Gastrocnemius medialis (tissue), 4 donors: ENCODE measurements around the gene ENO4. TPM values are rescaled to one million over a fixed set of nuclear protein-coding genes. Genes with fewer than 3 reads are reported as not detected.

Experiments used
- ATAC-seq, 2 donors: fragments of 150-250 bp; one replicate each; pipeline ENCODE4 v1.9.1; 2016
- DNase-seq, 2 donors: peaks; one replicate each; pipeline ENCODE4 v3.0.0-alpha.2; 2019
- H3K27ac ChIP-seq, 4 donors: fragments of 200-600 bp; sonication (generic); 1 replicate in 1 of 4; 2 replicates in 3 of 4; pipeline ENCODE4 v1.5.1; 2016 to 2018; ENCODE audit warnings: mild to moderate bottlenecking in 2 of 4, moderate library complexity in 1 of 4
- H3K27me3 ChIP-seq, 3 donors: fragments of 200-600 bp; sonication (generic) in 2 of 3; 1 replicate in 1 of 3; 2 replicates in 2 of 3; pipeline versions ENCODE4 v1.5.1 to v1.6.0; 2016 to 2019; ENCODE audit warnings: mild to moderate bottlenecking in 1 of 3, moderate library complexity in 1 of 3
- H3K36me3 ChIP-seq, 2 donors: fragments of 200-600 bp; sonication (generic) in 1 of 2; one replicate each; pipeline ENCODE4 v1.5.1; 2017 to 2018
- H3K4me1 ChIP-seq, 2 donors: fragments of 200-600 bp; sonication (generic) in 1 of 2; one replicate each; pipeline ENCODE4 v1.5.1; 2016 to 2017; ENCODE audit warnings: mild to moderate bottlenecking in 2 of 2
- H3K4me3 ChIP-seq, 4 donors: fragments of 200-600 bp; sonication (generic) in 3 of 4; 1 replicate in 1 of 4; 2 replicates in 3 of 4; pipeline ENCODE4 v1.5.1; 2016 to 2019; ENCODE audit warnings: mild to moderate bottlenecking in 2 of 4
- H3K9me3 ChIP-seq, 3 donors: fragments of 200-600 bp; sonication (generic) in 2 of 3; 1 replicate in 1 of 3; 2 replicates in 2 of 3; pipeline ENCODE4 v1.5.1; 2016 to 2019
- CTCF ChIP-seq, 5 experiments: fragments of 450-650 bp in 3 of 5; fragments of 200-600 bp in 2 of 5; sonication (generic) in 2 of 5; IDR thresholded peaks in 4 of 5; conservative IDR thresholded peaks in 1 of 5; 1 replicate in 4 of 5; 2 replicates in 1 of 5; pipeline ENCODE4 v1.5.1; 2016 to 2019; ENCODE audit warnings: antibody characterized with exemption in 5 of 5, mild to moderate bottlenecking in 3 of 5, moderate library complexity in 3 of 5
- POLR2A ChIP-seq, 2 donors: fragments of 450-650 bp; IDR thresholded peaks; one replicate each; pipeline ENCODE4 v1.6.1; 2017; ENCODE audit warnings: antibody characterized with exemption in 2 of 2, mild to moderate bottlenecking in 2 of 2, moderate library complexity in 2 of 2
- in situ Hi-C, 4 donors: fragments of 200-750 bp; cut with MboI; loops; one replicate each; pipeline versions ENCODE4 v1.15.0 to v1.8.0; 2017; ENCODE audit warnings: low sequenced_read_pairs in 4 of 4
- intact Hi-C: fragments of 100-400 bp; cut with DNase I; formaldehyde crosslinking; loops from one replicate; pipeline ENCODE4 v1.15.1; 2023; ENCODE audit warnings: low total_unique reads
- total RNA-seq, 4 donors: library from RNA; depleted of rRNA; stranded (reverse); fragments of >200 nt; gene quantifications; one replicate each; pipeline versions ENCODE4 v1.1.0 to v1.2.3, GENCODE V29; 2016

ENO4 gene
- total RNA-seq, 4 donors from 2014 or later: not detected

- no peak for DNase-seq
- ATAC-seq: no peak
- Histone ChIP-seq H3K9me3 (no peaks in the 10 kb centered on the region), H3K4me3 (no peak overlapping the region), H3K27ac (no peak overlapping the region), H3K4me1 (no peaks in the 10 kb centered on the region), H3K36me3 (no peaks in the 10 kb centered on the region), H3K27me3 (no peaks in the 10 kb centered on the region)
- intact Hi-C loops: no loop called here
- in situ Hi-C loops: no loop called here
- TF ChIP-seq POLR2A (IDR thresholded peaks at IDR 0.05): no peak
- no peak for TF ChIP-seq CTCF (IDR thresholded peaks at IDR 0.05 in 4 of 5, conservative IDR thresholded peaks at IDR 0.05 in 1 of 5)
These were observed 69.9 kb downstream of the ENO4 start for GRCh38 chr10:116919164-116919563.

- intact Hi-C loops (no loop called here), in situ Hi-C loops (no loop called here)
- Histone ChIP-seq H3K36me3 (no peaks in the 10 kb centered on the region), H3K4me3 (no peak overlapping the region), H3K9me3 (no peaks in the 10 kb centered on the region), H3K27me3 (no peaks in the 10 kb centered on the region), H3K4me1 (no peaks in the 10 kb centered on the region), H3K27ac (no peak overlapping the region)
- TF ChIP-seq POLR2A (IDR thresholded peaks at IDR 0.05) (no peak), CTCF (IDR thresholded peaks at IDR 0.05 in 4 of 5, conservative IDR thresholded peaks at IDR 0.05 in 1 of 5) (no peak)
- ATAC-seq (no peak), DNase-seq (no peak)
These were observed 70.4 kb downstream of the ENO4 start for GRCh38 chr10:116919706-116920105.

GRCh38 chr10:116925056-116925455 is 75.8 kb downstream of the ENO4 start:
- Histone ChIP-seq H3K9me3 (no peaks in the 10 kb centered on the region), H3K36me3 (no peaks in the 10 kb centered on the region), H3K4me1 (no peaks in the 10 kb centered on the region), H3K4me3 (no peak overlapping the region), H3K27ac (no peak overlapping the region), H3K27me3 (no peaks in the 10 kb centered on the region)
- intact Hi-C loops: no loop called here
- TF ChIP-seq POLR2A (IDR thresholded peaks at IDR 0.05): no peak
- no peak for TF ChIP-seq CTCF (IDR thresholded peaks at IDR 0.05 in 4 of 5, conservative IDR thresholded peaks at IDR 0.05 in 1 of 5)
- ATAC-seq: no peak
- in situ Hi-C loops: no loop called here
- no peak for DNase-seq

- Histone ChIP-seq H3K4me3 (no peak overlapping the region), H3K9me3 (no peaks in the 10 kb centered on the region), H3K27ac (no peak overlapping the region), H3K4me1 (no peaks in the 10 kb centered on the region), H3K27me3 (no peaks in the 10 kb centered on the region), H3K36me3 (no peaks in the 10 kb centered on the region)
- in situ Hi-C loops: no loop called here
- TF ChIP-seq CTCF (IDR thresholded peaks at IDR 0.05 in 4 of 5, conservative IDR thresholded peaks at IDR 0.05 in 1 of 5): no peak
- TF ChIP-seq POLR2A (IDR thresholded peaks at IDR 0.05): no peak
- intact Hi-C loops: no loop called here
- ATAC-seq (no peak), DNase-seq (no peak)
These were observed 77.1 kb downstream of the ENO4 start for GRCh38 chr10:116926426-116926825.

GRCh38 chr10:116931806-116932205 is 82.5 kb downstream of the ENO4 start:
- Histone ChIP-seq H3K36me3 (no peaks in the 10 kb centered on the region), H3K27ac (no peak overlapping the region), H3K4me1 (no peaks in the 10 kb centered on the region), H3K9me3 (no peaks in the 10 kb centered on the region), H3K4me3 (no peak overlapping the region), H3K27me3 (no peaks in the 10 kb centered on the region)
- no peak for DNase-seq
- intact Hi-C loops: no loop called here
- in situ Hi-C loops: no loop called here
- no peak for ATAC-seq
- TF ChIP-seq CTCF (IDR thresholded peaks at IDR 0.05 in 4 of 5, conservative IDR thresholded peaks at IDR 0.05 in 1 of 5) (no peak), POLR2A (IDR thresholded peaks at IDR 0.05) (no peak)
